Heart left ventricle (tissue), 13 donors: ENCODE data around the gene ETFB.

Source experiments
- CTCF ChIP-seq, 12 donors: fragments of 200-600 bp; sonication (generic) in 4 of 12; IDR thresholded peaks; one replicate each; pipeline versions ENCODE4 v1.5.0 to v1.8.0; 2018 to 2022; ENCODE audit warnings: antibody characterized with exemption in 12 of 12, mild to moderate bottlenecking in 5 of 12
- POLR2A ChIP-seq, 2 donors: fragments of 450-650 bp; IDR thresholded peaks; one replicate each; pipeline ENCODE4 v1.6.1; 2017; ENCODE audit warnings: antibody characterized with exemption in 2 of 2, mild to moderate bottlenecking in 2 of 2, moderate library complexity in 2 of 2
- donor health status: ischemic (EF 13 %, LVEDD 7.1; RV severe dilation, severe dysfunction).
- donor health status: DM: no; HTN: yes; CAD: no.
- donor health status: DM: no; HTN: no; CAD: no.
- donor health status: ischemic (EF 25% LVEDD 6.9; RV normal size, moderate dysfunction).
- donor health status: ischemic (EF 25% LVEDD 5.7; RV mildly dilated, moderate dysfunction).
- donor health status: ischemic (EF 35%, LVEDD 5.7; RV mildly dilated, moderate dysfunction).
- donor health status: nonischemic (EF 11% LVEDD 7.7; RV severe dilation, severe dysfunction).
- donor health status: DM: yes; HTN: yes; CAD: no.
- donor health status: PGD.
- donor health status: ischemic (EF 29% LVEDD 5.4; RV normal size, mild dysfunction).
- donor health status: nonischemic (EF 23%, LVEDD 6.1; RV moderate dilation, normal function).

DNA sequence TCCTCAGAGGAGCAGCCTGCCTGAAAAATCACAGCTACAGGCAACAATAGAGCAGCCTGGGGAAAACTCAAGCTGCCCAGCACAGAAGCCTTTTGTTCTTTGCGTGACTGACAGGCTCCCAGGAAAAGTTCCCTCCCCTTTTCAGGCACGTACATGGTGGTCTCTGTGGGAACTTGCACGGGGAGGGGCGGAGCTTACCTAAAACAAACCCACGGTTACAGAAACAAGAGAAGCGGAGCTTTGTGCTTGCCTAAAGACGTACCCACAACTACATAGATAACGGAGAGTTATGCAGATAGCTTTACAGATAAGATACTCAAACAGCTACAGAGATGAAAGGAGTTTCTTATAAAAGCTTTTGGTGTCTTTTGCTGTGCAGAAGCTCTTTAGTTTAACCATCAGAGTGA lies 11.4 kb downstream of the ETFB start:
- TF ChIP-seq CTCF (IDR thresholded peaks at IDR 0.05) (no peak), POLR2A (IDR thresholded peaks at IDR 0.05) (no peak)
